ENCODE results near the gene SMIM35.

Gene SMIM35

GRCh38 chr11:118051611-118052461 lies 34.9 kb downstream of the SMIM35 start:
- TF ChIP-seq, protein P1, sequence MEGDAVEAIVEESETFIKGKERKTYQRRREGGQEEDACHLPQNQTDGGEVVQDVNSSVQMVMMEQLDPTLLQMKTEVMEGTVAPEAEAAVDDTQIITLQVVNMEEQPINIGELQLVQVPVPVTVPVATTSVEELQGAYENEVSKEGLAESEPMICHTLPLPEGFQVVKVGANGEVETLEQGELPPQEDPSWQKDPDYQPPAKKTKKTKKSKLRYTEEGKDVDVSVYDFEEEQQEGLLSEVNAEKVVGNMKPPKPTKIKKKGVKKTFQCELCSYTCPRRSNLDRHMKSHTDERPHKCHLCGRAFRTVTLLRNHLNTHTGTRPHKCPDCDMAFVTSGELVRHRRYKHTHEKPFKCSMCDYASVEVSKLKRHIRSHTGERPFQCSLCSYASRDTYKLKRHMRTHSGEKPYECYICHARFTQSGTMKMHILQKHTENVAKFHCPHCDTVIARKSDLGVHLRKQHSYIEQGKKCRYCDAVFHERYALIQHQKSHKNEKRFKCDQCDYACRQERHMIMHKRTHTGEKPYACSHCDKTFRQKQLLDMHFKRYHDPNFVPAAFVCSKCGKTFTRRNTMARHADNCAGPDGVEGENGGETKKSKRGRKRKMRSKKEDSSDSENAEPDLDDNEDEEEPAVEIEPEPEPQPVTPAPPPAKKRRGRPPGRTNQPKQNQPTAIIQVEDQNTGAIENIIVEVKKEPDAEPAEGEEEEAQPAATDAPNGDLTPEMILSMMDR (IDR thresholded peaks at IDR 0.05; ENCODE audit: insufficient read depth, low read depth, low read length, missing control alignments) = no peak
- no peak for DNase-seq (ENCODE audit: low read depth)
- no peak overlapping the region for H3K4me3 ChIP-seq (ENCODE audit: low read length)

DNA sequence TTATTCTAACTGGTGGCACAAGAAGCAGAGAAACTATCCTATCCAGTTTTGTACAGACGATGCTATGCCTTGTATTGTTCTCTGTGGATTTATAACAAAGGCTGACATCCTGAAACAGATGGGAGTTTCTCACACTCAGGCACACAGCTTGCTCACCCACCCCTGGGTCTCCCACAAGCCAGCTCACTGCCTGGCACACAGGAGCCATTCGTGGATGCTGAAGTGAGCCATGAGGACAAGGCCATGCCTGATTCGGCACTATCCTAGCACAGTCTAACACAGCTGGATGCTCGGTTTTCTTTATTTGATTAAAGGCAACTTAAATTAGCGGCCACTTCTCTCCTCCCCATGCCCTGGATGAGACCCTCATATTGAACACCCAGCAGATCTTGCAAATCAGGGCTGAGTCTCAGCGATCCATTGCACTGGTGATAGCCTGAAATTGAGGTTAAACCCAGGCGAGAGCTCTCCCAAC lies 35.6 kb downstream of the SMIM35 start:
- no peak overlapping the region for H3K4me3 ChIP-seq (ENCODE audit: low read length)
- DNase-seq (ENCODE audit: low read depth) = no peak
- TF ChIP-seq, protein P1 (IDR thresholded peaks at IDR 0.05; ENCODE audit: insufficient read depth, low read depth, low read length, missing control alignments) = no peak

DNA sequence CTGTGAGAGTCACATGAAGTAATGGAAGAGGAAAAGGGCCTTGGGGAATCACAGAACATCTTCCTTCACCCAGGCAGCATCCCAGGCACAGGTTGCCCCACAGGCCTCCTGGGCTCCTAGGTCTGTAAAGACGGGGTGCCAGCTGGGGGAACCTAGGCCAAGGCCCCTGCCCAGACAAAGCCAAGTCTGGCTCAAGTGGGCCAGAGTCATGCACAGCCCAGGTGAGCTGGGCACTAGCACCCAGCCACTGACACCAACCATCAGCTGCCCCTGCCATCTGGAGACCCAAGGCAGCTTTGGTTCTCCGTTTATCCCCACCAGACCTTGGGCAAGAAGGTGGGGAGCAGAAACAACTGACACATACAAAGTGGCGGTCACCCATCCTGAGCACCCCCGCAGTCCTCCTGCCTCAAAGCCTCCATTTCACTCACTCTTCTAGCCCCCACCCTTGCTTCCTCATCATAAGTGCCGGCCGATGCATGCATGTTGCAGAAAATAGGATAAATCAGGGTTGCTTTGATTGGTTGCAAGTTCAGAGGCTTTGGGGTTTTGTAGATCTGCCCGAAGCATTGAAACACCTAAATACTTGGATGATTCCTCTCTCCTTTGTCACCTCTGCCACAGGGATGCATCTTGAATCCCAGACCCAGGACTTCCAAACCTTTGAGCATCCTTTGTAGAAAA lies 36.4 kb downstream of the SMIM35 start:
- no peak for DNase-seq (ENCODE audit: low read depth)
- TF ChIP-seq, protein P1 (IDR thresholded peaks at IDR 0.05; ENCODE audit: insufficient read depth, low read depth, low read length, missing control alignments) = no peak
- no peak overlapping the region for H3K4me3 ChIP-seq (ENCODE audit: low read length)

DNA sequence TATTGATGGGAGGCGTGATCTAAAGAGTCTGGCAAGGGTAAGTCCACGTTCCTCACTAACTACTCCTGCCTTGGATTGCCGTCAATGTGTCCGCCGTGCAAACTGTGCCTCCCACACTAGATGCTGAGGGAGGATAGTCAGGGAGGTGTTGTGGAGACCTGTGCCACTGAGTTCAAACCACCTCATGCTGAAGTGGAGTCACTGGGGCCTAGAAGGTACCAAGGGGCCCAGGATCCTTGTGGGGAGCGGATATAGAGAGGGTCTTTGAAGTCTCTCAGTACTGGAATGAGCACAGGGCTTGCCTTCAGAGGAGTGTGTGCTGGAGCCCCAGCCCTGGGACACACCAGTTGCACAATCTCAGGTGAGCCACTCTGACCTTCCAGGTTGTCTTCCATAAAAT lies 37.0 kb downstream of the SMIM35 start:
- H3K4me3 ChIP-seq (ENCODE audit: low read length) = no peak overlapping the region
- no peak for DNase-seq (ENCODE audit: low read depth)
- TF ChIP-seq, protein P1 (IDR thresholded peaks at IDR 0.05; ENCODE audit: insufficient read depth, low read depth, low read length, missing control alignments) = no peak

GRCh38 chr11:118048472-118049370 lies 38.0 kb downstream of the SMIM35 start:
- no peak for DNase-seq (ENCODE audit: low read depth)
- H3K4me3 ChIP-seq (ENCODE audit: low read length) = no peak overlapping the region
- TF ChIP-seq, protein P1 (IDR thresholded peaks at IDR 0.05; ENCODE audit: insufficient read depth, low read depth, low read length, missing control alignments) = no peak

GRCh38 chr11:118047749-118048148 lies 39.0 kb downstream of the SMIM35 start:
- H3K4me3 ChIP-seq (ENCODE audit: low read length) = no peak overlapping the region
- DNase-seq (ENCODE audit: low read depth) = no peak
- TF ChIP-seq, protein P1 (IDR thresholded peaks at IDR 0.05; ENCODE audit: insufficient read depth, low read depth, low read length, missing control alignments) = no peak

Measured in epithelial cell of esophagus (primary cell).